Suprapubic skin (tissue), 4 donors: ENCODE data around the gene TGM1. TPM values are rescaled to one million over a fixed set of nuclear protein-coding genes. Genes with fewer than 3 reads are reported as not detected.

Experiments
- DNase-seq, 2 donors: peaks; one replicate each; pipeline ENCODE4 v3.0.0-alpha.2; 2019; ENCODE audit warnings: low spot score in 2 of 2
- H3K27ac ChIP-seq: fragments of 200-600 bp; sonication (generic); one replicate; pipeline ENCODE4 v1.5.1; 2019
- H3K27me3 ChIP-seq: fragments of 200-600 bp; sonication (generic); one replicate; pipeline ENCODE4 v1.5.1; 2019
- H3K36me3 ChIP-seq: fragments of 200-600 bp; sonication (generic); one replicate; pipeline ENCODE4 v1.5.1; 2019
- H3K4me1 ChIP-seq: fragments of 200-600 bp; sonication (generic); one replicate; pipeline ENCODE4 v1.5.1; 2019
- H3K4me3 ChIP-seq: fragments of 200-600 bp; sonication (generic); one replicate; pipeline ENCODE4 v1.5.1; 2019; ENCODE audit warnings: mild to moderate bottlenecking
- H3K9me3 ChIP-seq: fragments of 200-600 bp; sonication (generic); one replicate; pipeline ENCODE4 v1.5.1; 2019
- CTCF ChIP-seq, 2 donors: fragments of 200-600 bp in 1 of 2; fragments of 450-650 bp in 1 of 2; sonication (generic) in 1 of 2; IDR thresholded peaks; one replicate each; pipeline ENCODE4 v1.5.1; 2016 to 2019; ENCODE audit warnings: antibody characterized with exemption in 2 of 2, mild to moderate bottlenecking in 1 of 2, moderate library complexity in 1 of 2
- EP300 ChIP-seq: sonication (generic); formaldehyde crosslinking; IDR thresholded peaks from one replicate; pipeline ENCODE4 v1.6.1; 2017; ENCODE audit warnings: antibody characterized with exemption
- POLR2A ChIP-seq, 2 donors: fragments of 450-650 bp; IDR thresholded peaks; one replicate each; pipeline ENCODE4 v1.6.1; 2017; ENCODE audit warnings: antibody characterized with exemption in 2 of 2, mild to moderate bottlenecking in 2 of 2, moderate library complexity in 2 of 2
- POLR2AphosphoS5 ChIP-seq, 3 donors: sonication (generic); formaldehyde crosslinking; IDR thresholded peaks; one replicate each; pipeline ENCODE4 v1.6.1; 2017; ENCODE audit warnings: antibody characterized with exemption in 3 of 3
- WGBS: methylation state at CpG from one replicate; pipeline ENCODE4 v1.1.5; 2018; 5-methylcytosine and 5-hydroxymethylcytosine counted together
- total RNA-seq, 4 donors: library from RNA; depleted of rRNA; stranded (reverse); fragments of >200 nt; gene quantifications; one replicate each; pipeline ENCODE4 v1.1.0, GENCODE V29; 2016

Gene TGM1
- total RNA-seq, 4 donors from 2014 or later = 127 to 144 (median 130) TPM

GRCh38 chr14:24238527-24239037 lies 24.4 kb downstream of the TGM1 start:
- H3K27me3 ChIP-seq = no peaks in the 10 kb centered on the region
- no peak overlapping the region for H3K27ac ChIP-seq
- 86% methylated on average over 5 of the region's 5 CpGs for WGBS
- H3K4me3 ChIP-seq = no peak overlapping the region
- H3K36me3 ChIP-seq = peaks cover 53% of the 10 kb centered on the region
- TF ChIP-seq POLR2A (IDR thresholded peaks at IDR 0.05) = no peak
- TF ChIP-seq EP300 = no peak
- TF ChIP-seq POLR2AphosphoS5 (IDR thresholded peaks at IDR 0.05) = no peak
- no peak for TF ChIP-seq CTCF (IDR thresholded peaks at IDR 0.05)
- H3K9me3 ChIP-seq = no peaks in the 10 kb centered on the region
- DNase-seq = no peak
- peaks cover 59% of the 10 kb centered on the region for H3K4me1 ChIP-seq

DNA sequence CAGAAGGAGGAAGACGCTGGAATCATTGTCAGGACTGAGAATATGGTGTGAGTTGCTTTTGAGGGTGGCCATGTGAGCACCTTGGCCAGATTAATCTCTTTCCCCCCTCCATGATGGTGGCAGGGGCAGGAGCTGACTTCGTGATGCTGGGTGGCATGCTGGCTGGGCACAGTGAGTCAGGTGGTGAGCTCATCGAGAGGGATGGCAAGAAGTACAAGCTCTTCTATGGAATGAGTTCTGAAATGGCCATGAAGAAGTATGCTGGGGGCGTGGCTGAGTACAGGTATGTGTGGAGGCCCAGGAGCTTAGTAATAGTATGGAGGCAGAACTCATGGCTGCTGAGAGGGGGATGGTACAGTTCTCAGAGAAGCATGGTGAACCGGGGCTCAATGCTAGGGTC lies 24.9 kb downstream of the TGM1 start:
- peaks cover 53% of the 10 kb centered on the region for H3K36me3 ChIP-seq

GRCh38 chr14:24237463-24237955 lies 25.5 kb downstream of the TGM1 start:
- no peak for DNase-seq
- TF ChIP-seq POLR2A (IDR thresholded peaks at IDR 0.05) (no peak), POLR2AphosphoS5 (IDR thresholded peaks at IDR 0.05) (no peak), EP300 (no peak), CTCF (IDR thresholded peaks at IDR 0.05) (no peak)
- no peak overlapping the region for H3K4me3 ChIP-seq
- H3K36me3 ChIP-seq = peaks cover 53% of the 10 kb centered on the region
- 96% methylated on average over 2 of the region's 2 CpGs for WGBS
- H3K9me3 ChIP-seq = no peaks in the 10 kb centered on the region
- no peaks in the 10 kb centered on the region for H3K27me3 ChIP-seq
- no peak overlapping the region for H3K27ac ChIP-seq
- H3K4me1 ChIP-seq = peaks cover 61% of the 10 kb centered on the region

More for the DNA sequence above, 24.9 kb downstream of the TGM1 start:
- no peak for TF ChIP-seq EP300
- TF ChIP-seq CTCF (IDR thresholded peaks at IDR 0.05) = no peak
- no peak for TF ChIP-seq POLR2A (IDR thresholded peaks at IDR 0.05)
- TF ChIP-seq POLR2AphosphoS5 (IDR thresholded peaks at IDR 0.05) = no peak
- H3K4me3 ChIP-seq = no peak overlapping the region
- H3K27ac ChIP-seq = no peak overlapping the region
- H3K9me3 ChIP-seq = no peaks in the 10 kb centered on the region
- WGBS = 80% methylated on average over 5 of the region's 5 CpGs
- no peak for DNase-seq
- peaks cover 59% of the 10 kb centered on the region for H3K4me1 ChIP-seq
- H3K27me3 ChIP-seq = no peaks in the 10 kb centered on the region

DNA sequence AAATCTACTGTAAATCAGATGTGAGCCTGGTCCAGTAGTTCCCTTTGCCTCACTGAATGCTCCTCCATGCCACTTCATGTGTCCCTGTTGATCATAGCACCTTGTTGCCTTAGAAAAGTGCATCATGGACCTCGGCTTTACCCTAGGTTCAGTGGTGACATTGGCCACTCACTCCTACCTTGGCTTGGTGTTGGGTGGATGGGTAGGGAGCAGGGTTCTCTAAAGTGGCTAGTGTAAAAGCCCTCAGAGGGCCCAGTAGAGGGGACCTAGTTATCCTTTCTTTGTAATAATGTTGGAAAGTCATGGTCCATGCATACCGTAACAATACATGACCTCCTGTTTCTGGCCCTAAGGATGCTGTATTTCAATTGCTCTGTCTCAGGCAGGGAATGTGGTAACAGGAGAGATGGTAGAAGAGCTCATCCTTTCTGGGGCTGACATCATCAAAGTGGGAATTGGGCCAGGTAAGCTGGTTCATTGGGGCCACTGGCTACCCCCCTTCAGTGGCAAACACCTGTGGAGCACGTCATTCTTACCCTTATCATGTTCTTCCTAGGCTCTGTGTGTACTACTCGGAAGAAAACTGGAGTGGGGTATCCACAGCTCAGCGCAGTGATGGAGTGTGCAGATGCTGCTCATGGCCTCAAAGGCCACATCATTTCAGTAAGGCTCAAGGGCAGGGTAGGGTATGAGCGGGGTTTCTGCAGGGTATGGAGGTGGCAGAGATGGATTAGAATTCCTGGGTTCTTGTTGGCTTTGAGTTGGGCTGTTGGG lies 26.1 kb downstream of the TGM1 start:
- Histone ChIP-seq H3K4me3 (no peak overlapping the region), H3K27me3 (no peaks in the 10 kb centered on the region), H3K36me3 (peaks cover 53% of the 10 kb centered on the region), H3K9me3 (no peaks in the 10 kb centered on the region), H3K27ac (no peak overlapping the region), H3K4me1 (peaks cover 60% of the 10 kb centered on the region)
- WGBS = 91% methylated on average over 6 of the region's 6 CpGs
- DNase-seq = no peak
- TF ChIP-seq CTCF (IDR thresholded peaks at IDR 0.05) = no peak
- TF ChIP-seq POLR2A (IDR thresholded peaks at IDR 0.05) = no peak
- no peak for TF ChIP-seq POLR2AphosphoS5 (IDR thresholded peaks at IDR 0.05)
- TF ChIP-seq EP300 = no peak
